ENCODE measurements around the gene OLFM3. TPM values are rescaled to one million over a fixed set of nuclear protein-coding genes. Genes with fewer than 3 reads are reported as not detected.

OLFM3 gene
- total RNA-seq, 4 donors from 2014 or later = 0.23 to 1.2 (median 0.34) TPM

DNA sequence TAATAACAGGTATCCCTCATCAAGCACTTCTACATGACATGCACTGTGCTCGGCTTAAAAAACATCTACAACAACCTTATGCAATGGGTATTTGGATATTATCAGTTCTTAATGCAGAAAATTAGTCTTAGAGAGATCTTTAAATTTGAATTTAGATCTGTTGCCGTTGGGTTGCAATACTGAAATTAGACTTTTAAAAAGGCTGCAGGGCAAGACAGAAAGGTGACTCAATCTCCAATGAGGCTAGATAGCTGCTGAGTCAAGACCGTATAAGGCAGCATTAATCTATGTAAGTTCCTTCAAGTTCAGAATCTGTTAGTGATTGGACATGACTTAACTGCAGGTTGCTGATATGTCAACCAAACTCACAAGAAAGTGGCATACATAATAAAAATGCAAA, 37.3 kb downstream of the OLFM3 start:
- 84% methylated on average over 3 of the region's 3 CpGs for WGBS
- H3K27ac ChIP-seq (replicated peaks in 1 of 4) = no peak overlapping the region
- H3K36me3 ChIP-seq = no peaks in the 10 kb centered on the region
- intact Hi-C loops (cut with DNase I) = no loop called here
- no peak overlapping the region for H3K4me3 ChIP-seq
- H3K27me3 ChIP-seq = no peaks in the 10 kb centered on the region
- H3K9me3 ChIP-seq = no peaks in the 10 kb centered on the region
- TF ChIP-seq POLR2AphosphoS5 (IDR thresholded peaks at IDR 0.05) = no peak
- no peak for TF ChIP-seq POLR2A (IDR thresholded peaks at IDR 0.05; ENCODE audit: low read depth)
- TF ChIP-seq, protein P1, sequence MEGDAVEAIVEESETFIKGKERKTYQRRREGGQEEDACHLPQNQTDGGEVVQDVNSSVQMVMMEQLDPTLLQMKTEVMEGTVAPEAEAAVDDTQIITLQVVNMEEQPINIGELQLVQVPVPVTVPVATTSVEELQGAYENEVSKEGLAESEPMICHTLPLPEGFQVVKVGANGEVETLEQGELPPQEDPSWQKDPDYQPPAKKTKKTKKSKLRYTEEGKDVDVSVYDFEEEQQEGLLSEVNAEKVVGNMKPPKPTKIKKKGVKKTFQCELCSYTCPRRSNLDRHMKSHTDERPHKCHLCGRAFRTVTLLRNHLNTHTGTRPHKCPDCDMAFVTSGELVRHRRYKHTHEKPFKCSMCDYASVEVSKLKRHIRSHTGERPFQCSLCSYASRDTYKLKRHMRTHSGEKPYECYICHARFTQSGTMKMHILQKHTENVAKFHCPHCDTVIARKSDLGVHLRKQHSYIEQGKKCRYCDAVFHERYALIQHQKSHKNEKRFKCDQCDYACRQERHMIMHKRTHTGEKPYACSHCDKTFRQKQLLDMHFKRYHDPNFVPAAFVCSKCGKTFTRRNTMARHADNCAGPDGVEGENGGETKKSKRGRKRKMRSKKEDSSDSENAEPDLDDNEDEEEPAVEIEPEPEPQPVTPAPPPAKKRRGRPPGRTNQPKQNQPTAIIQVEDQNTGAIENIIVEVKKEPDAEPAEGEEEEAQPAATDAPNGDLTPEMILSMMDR (IDR thresholded peaks at IDR 0.05) = no peak
- TF ChIP-seq EP300 (IDR thresholded peaks at IDR 0.05) = no peak
- DNase-seq (ENCODE audit: extremely low spot score) = no peak
- no peaks in the 10 kb centered on the region for H3K4me1 ChIP-seq

DNA sequence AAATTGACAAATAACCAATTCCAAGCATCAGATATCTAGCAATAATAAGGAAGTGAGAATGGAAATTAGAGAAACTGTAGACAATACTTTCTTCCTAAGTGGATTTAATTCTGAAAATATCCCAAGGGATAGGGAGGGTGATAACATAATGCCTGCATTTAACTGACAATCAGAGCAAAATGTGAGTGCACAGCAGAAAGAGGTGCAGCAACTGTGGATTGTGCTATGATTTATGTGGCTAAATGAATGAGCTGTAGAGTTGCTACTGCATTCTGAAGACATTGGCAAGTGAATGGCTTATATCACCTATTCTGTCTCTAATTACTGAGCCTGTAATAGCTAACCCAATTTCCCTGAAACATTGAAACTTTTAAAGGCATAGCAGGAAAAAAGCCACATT, 39.0 kb downstream of the OLFM3 start:
- no peaks in the 10 kb centered on the region for H3K4me1 ChIP-seq
- H3K27ac ChIP-seq (replicated peaks in 1 of 4) = no peak overlapping the region
- H3K27me3 ChIP-seq = no peaks in the 10 kb centered on the region
- DNase-seq (ENCODE audit: extremely low spot score) = no peak
- H3K36me3 ChIP-seq = no peaks in the 10 kb centered on the region
- intact Hi-C loops (cut with DNase I) = no loop called here
- no peak overlapping the region for H3K4me3 ChIP-seq
- no peaks in the 10 kb centered on the region for H3K9me3 ChIP-seq
- TF ChIP-seq POLR2AphosphoS5 (IDR thresholded peaks at IDR 0.05) (no peak), POLR2A (IDR thresholded peaks at IDR 0.05; ENCODE audit: low read depth) (no peak), EP300 (IDR thresholded peaks at IDR 0.05) (no peak)
- TF ChIP-seq, protein P1 (IDR thresholded peaks at IDR 0.05) = no peak

DNA sequence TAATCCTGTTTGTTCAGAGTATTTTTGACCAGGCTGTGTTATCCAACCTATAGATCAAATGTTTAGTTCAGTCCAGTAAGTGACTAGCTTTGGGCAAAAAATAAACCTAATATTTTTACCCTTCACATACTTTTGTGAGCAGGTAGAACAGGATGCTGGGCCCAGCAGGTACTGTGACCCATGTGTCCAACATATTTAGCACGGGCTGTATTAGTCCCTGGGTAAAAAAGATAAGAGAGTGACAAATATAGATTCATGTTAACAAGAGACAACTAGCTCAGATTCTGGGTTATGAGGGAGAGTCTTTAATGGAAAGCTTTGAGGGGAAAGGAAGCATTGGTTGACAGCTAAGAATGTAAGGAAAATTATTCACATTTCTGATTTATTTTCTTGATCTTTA, 43.1 kb downstream of the OLFM3 start:
- Histone ChIP-seq H3K27ac (replicated peaks in 1 of 4) (no peak overlapping the region), H3K9me3 (no peaks in the 10 kb centered on the region), H3K4me1 (no peaks in the 10 kb centered on the region), H3K27me3 (no peaks in the 10 kb centered on the region), H3K36me3 (no peaks in the 10 kb centered on the region), H3K4me3 (no peak overlapping the region)
- DNase-seq (ENCODE audit: extremely low spot score) = no peak
- TF ChIP-seq EP300 (IDR thresholded peaks at IDR 0.05) (no peak), POLR2AphosphoS5 (IDR thresholded peaks at IDR 0.05) (no peak), POLR2A (IDR thresholded peaks at IDR 0.05; ENCODE audit: low read depth) (no peak)
- TF ChIP-seq, protein P1 (IDR thresholded peaks at IDR 0.05) = no peak
- intact Hi-C loops (cut with DNase I) = no loop called here
- 79% methylated on average over 1 of the region's 1 CpG for WGBS

DNA sequence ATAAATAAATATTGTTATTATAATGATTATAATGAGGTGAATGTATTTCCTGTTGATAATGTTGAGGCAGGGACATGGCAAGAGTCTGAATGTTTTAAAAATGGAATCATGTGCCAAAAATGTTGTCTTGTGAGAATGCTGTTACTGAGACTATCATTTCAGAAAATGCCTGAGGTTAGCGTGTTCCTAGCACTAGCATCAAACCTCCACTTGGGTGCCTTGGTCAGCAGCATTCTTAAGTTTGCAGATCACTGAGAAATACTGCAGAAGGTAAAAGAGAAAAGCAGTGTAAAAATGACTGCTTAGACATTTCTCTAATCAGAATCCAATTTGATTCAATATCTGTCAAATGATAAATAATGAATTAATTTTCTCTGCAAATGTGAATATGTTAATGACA, 50.8 kb downstream of the OLFM3 start:
- no peaks in the 10 kb centered on the region for H3K9me3 ChIP-seq
- no peak overlapping the region for H3K27ac ChIP-seq (replicated peaks in 1 of 4)
- intact Hi-C loops (cut with DNase I) = no loop called here
- TF ChIP-seq EP300 (IDR thresholded peaks at IDR 0.05) (no peak), POLR2A (IDR thresholded peaks at IDR 0.05; ENCODE audit: low read depth) (no peak), POLR2AphosphoS5 (IDR thresholded peaks at IDR 0.05) (no peak)
- TF ChIP-seq, protein P1 (IDR thresholded peaks at IDR 0.05) = no peak
- 69% methylated on average over 1 of the region's 1 CpG for whole genome bisulfite sequencing
- no peaks in the 10 kb centered on the region for H3K36me3 ChIP-seq
- no peaks in the 10 kb centered on the region for H3K4me1 ChIP-seq
- no peak overlapping the region for H3K4me3 ChIP-seq
- H3K27me3 ChIP-seq = no peaks in the 10 kb centered on the region
- no peak for DNase-seq (ENCODE audit: extremely low spot score)

DNA sequence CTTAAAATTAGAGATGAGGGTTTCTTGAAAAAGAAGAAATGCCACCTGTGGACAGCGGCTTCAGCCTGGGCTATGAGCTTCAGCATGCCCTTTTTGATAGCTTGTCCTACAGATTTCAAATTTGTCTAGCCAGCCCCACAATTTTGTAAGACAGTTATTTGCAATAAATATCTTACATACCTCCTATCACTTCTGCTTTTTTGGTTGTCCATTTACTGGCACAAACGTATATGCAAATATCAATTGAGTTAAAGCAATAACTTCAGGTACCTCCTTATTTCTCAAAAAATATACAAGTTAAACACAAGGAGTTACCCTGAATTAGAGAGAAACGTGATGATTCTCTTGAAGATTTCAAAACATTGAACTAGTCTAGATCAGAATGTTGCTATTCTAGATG, 53.5 kb downstream of the OLFM3 start:
- no peak for DNase-seq (ENCODE audit: extremely low spot score)
- H3K4me1 ChIP-seq = no peaks in the 10 kb centered on the region
- H3K27me3 ChIP-seq = no peaks in the 10 kb centered on the region
- no peaks in the 10 kb centered on the region for H3K9me3 ChIP-seq
- TF ChIP-seq POLR2A (IDR thresholded peaks at IDR 0.05; ENCODE audit: low read depth) (no peak), EP300 (IDR thresholded peaks at IDR 0.05) (no peak), POLR2AphosphoS5 (IDR thresholded peaks at IDR 0.05) (no peak)
- TF ChIP-seq, protein P1 (IDR thresholded peaks at IDR 0.05) = no peak
- 81% methylated on average over 3 of the region's 3 CpGs for WGBS
- intact Hi-C loops (cut with DNase I) = no loop called here
- H3K4me3 ChIP-seq = no peak overlapping the region
- no peak overlapping the region for H3K27ac ChIP-seq (replicated peaks in 1 of 4)
- no peaks in the 10 kb centered on the region for H3K36me3 ChIP-seq

Data from esophagus muscularis mucosa (tissue), 4 donors.